HEK293 (cell line): ENCODE measurements around the gene DPM1.

Source experiments
- CTCF ChIA-PET: fragments of 350-600 bp; formaldehyde crosslinking; extraction: SDS; loops from one replicate; lab custom pipeline; 2021; ENCODE audit warnings: antibody characterized with exemption; lab: Yijun Ruan, JAX
- POLR2A ChIA-PET: fragments of 300-600 bp; formaldehyde crosslinking; extraction: SDS; loops from one replicate; lab custom pipeline; 2020; ENCODE audit warnings: antibody characterized with exemption, inconsistent platforms; lab: Yijun Ruan, JAX
- H3K27ac ChIP-seq: fragments of 200-500 bp; sonication (Bioruptor generic); 2 replicates; pipeline ENCODE4 v1.5.1; 2014; ENCODE audit warnings: low read depth, low read length, control low read depth, inconsistent platforms; ENCODE audit errors: extremely low read depth
- H3K36me3 ChIP-seq, 2 experiments: fragments of 200-500 bp in 1 of 2; sonication (Bioruptor generic) in 1 of 2; 1 replicate in 1 of 2; 2 replicates in 1 of 2; pipeline ENCODE4 v1.5.1; 2014 to 2017; ENCODE audit warnings: inconsistent platforms in 2 of 2, low read length in 2 of 2; ENCODE audit not compliant: control insufficient read depth in 2 of 2, insufficient read depth in 1 of 2
- H3K4me1 ChIP-seq: fragments of 200-500 bp; sonication (Bioruptor generic); 2 replicates; pipeline ENCODE4 v1.5.1; 2014; ENCODE audit warnings: mild to moderate bottlenecking, low read length, inconsistent platforms; ENCODE audit not compliant: control insufficient read depth, insufficient read depth
- H3K4me3 ChIP-seq: 2 replicates; pipeline ENCODE4 v1.5.1; 2011; ENCODE audit warnings: low read depth, mild to moderate bottlenecking, control low read depth, low read length, moderate library complexity
- H3K9me3 ChIP-seq: fragments of 200-500 bp; sonication (Bioruptor generic); 2 replicates; pipeline ENCODE4 v1.5.1; 2014; ENCODE audit warnings: low read depth, low read length, inconsistent platforms; ENCODE audit not compliant: control insufficient read depth, insufficient read depth
- KLF10 ChIP-seq: fragments of 450-650 bp; IDR thresholded peaks from 2 replicates; pipeline ENCODE4 v1.5.1; 2018; ENCODE audit warnings: missing biosample characterization, mild to moderate bottlenecking, missing genetic modification characterization
- SETDB1 ChIP-seq: IDR thresholded peaks from one replicate; pipeline ENCODE4 v1.6.1; 2017; ENCODE audit warnings: mild to moderate bottlenecking, low read length, moderate library complexity, mixed read lengths; ENCODE audit not compliant: insufficient read length
- WT1 ChIP-seq: fragments of 450-650 bp; formaldehyde crosslinking; IDR thresholded peaks from 2 replicates; pipeline ENCODE4 v1.5.1; 2016; ENCODE audit warnings: missing biosample characterization, missing genetic modification characterization
- ZBTB17 ChIP-seq: fragments of 450-650 bp; formaldehyde crosslinking; IDR thresholded peaks from 2 replicates; pipeline ENCODE4 v1.5.1; 2016; ENCODE audit warnings: missing biosample characterization, missing genetic modification characterization
- ZFHX2 ChIP-seq: fragments of 450-650 bp; formaldehyde crosslinking; conservative IDR thresholded peaks from 2 replicates; pipeline ENCODE4 v1.5.1; 2016; ENCODE audit warnings: missing biosample characterization, missing genetic modification characterization
- ZNF10 ChIP-seq: fragments of 450-650 bp; formaldehyde crosslinking; IDR thresholded peaks from 2 replicates; pipeline ENCODE4 v1.5.1; 2017; ENCODE audit warnings: missing biosample characterization, missing genetic modification characterization
- ZNF18 ChIP-seq: fragments of 450-650 bp; formaldehyde crosslinking; IDR thresholded peaks from 2 replicates; pipeline ENCODE4 v1.5.1; 2016; ENCODE audit warnings: missing biosample characterization, missing genetic modification characterization
- ZNF223 ChIP-seq: fragments of 450-650 bp; formaldehyde crosslinking; IDR thresholded peaks from 2 replicates; pipeline ENCODE4 v1.5.1; 2016; ENCODE audit warnings: missing biosample characterization, missing genetic modification characterization
- ZNF280C ChIP-seq: fragments of 450-650 bp; formaldehyde crosslinking; IDR thresholded peaks from 2 replicates; pipeline ENCODE4 v1.5.1; 2016; ENCODE audit warnings: missing biosample characterization, missing genetic modification characterization
- ZNF37A ChIP-seq: fragments of 450-650 bp; IDR thresholded peaks from 2 replicates; pipeline ENCODE4 v1.5.1; 2018; ENCODE audit warnings: missing biosample characterization, missing genetic modification characterization
- ZNF423 ChIP-seq: fragments of 450-650 bp; formaldehyde crosslinking; IDR thresholded peaks from 2 replicates; pipeline ENCODE4 v1.5.1; 2016; ENCODE audit warnings: missing biosample characterization, missing genetic modification characterization
- ZNF544 ChIP-seq: fragments of 450-650 bp; formaldehyde crosslinking; IDR thresholded peaks from 2 replicates; pipeline ENCODE4 v1.5.0; 2017; ENCODE audit warnings: missing biosample characterization, missing genetic modification characterization
- ZNF549 ChIP-seq: fragments of 450-650 bp; IDR thresholded peaks from 2 replicates; pipeline ENCODE4 v1.5.1; 2018; ENCODE audit warnings: missing biosample characterization, missing genetic modification characterization, mild to moderate bottlenecking, inconsistent platforms, moderate library complexity
- ZNF629 ChIP-seq: fragments of 450-650 bp; formaldehyde crosslinking; IDR thresholded peaks from 2 replicates; pipeline ENCODE4 v1.5.1; 2017; ENCODE audit warnings: missing biosample characterization, missing genetic modification characterization
- ZNF701 ChIP-seq: fragments of 450-650 bp; formaldehyde crosslinking; IDR thresholded peaks from 2 replicates; pipeline ENCODE4 v1.5.1; 2016; ENCODE audit warnings: missing biosample characterization, missing genetic modification characterization
- ZNF785 ChIP-seq: fragments of 450-650 bp; formaldehyde crosslinking; IDR thresholded peaks from 2 replicates; pipeline ENCODE4 v1.5.1; 2016; ENCODE audit warnings: missing biosample characterization, missing genetic modification characterization
- ZNF830 ChIP-seq: fragments of 450-650 bp; IDR thresholded peaks from 2 replicates; pipeline ENCODE4 v1.5.0; 2018; ENCODE audit warnings: missing biosample characterization, missing genetic modification characterization, low read depth, mild to moderate bottlenecking, moderate library complexity
- ZSCAN5A ChIP-seq: fragments of 450-650 bp; formaldehyde crosslinking; IDR thresholded peaks from 2 replicates; pipeline ENCODE4 v1.5.1; 2016; ENCODE audit warnings: missing biosample characterization, missing genetic modification characterization

The DPM1 gene

GRCh38 chr20:50929299-50930138 is 28.8 kb downstream of the DPM1 start (continued):
- TF ChIP-seq ZNF280C = no peak
- TF ChIP-seq ZNF423 (tag by site-specific recombination) = no peak
- peak; percentile 71; the same call in 1 of the 2 replicates for TF ChIP-seq ZNF10
- no peak for TF ChIP-seq ZFHX2
- TF ChIP-seq ZNF223 (tag by site-specific recombination) = no peak
- no peak for TF ChIP-seq SETDB1
- TF ChIP-seq ZNF544 (tag by site-specific recombination) = no peak
- TF ChIP-seq ZNF629 (tag by site-specific recombination) = peak; percentile 66
- no peak for TF ChIP-seq ZNF37A (tag by site-specific recombination)

- no peaks in the 10 kb centered on the region; the same call in none of the 2 replicates for H3K4me1 ChIP-seq
- POLR2A ChIA-PET = interaction anchor here (5.9 kb wide), 1 partner anchor 29 kb away, joined by 35 read pairs; the partner anchor contains the start of genes DPM1 and MOCS3
Observed at GRCh38 chr20:50928469-50928868, 29.9 kb downstream of the DPM1 start.

GRCh38 chr20:50926530-50926929 is 31.8 kb downstream of the DPM1 start:
- Histone ChIP-seq H3K4me3 (no peak overlapping the region), H3K4me1 (peaks cover 2% of the 10 kb centered on the region), H3K36me3 (peaks cover 10 to 75% of the 10 kb centered on the region in 2 experiments), H3K27ac (no peak overlapping the region), H3K9me3 (no peaks in the 10 kb centered on the region)
- ChIA-PET POLR2A (no interaction called here), CTCF (interaction anchor here (0.7 to 1.4 kb wide), 2 partner anchors 55 to 79 kb away, joined by 3 to 4 read pairs; no protein-coding TSS in a partner anchor)
- TF ChIP-seq WT1 (tag by site-specific recombination) (no peak), ZNF785 (tag by site-specific recombination) (no peak), ZBTB17 (tag by site-specific recombination) (no peak), ZNF701 (no peak), ZSCAN5A (no peak), ZNF830 (no peak), ZNF549 (tag by site-specific recombination) (no peak)

More at GRCh38 chr20:50928469-50928868, 29.9 kb downstream of the DPM1 start:
- Histone ChIP-seq H3K9me3 (no peaks in the 10 kb centered on the region), H3K36me3 (peaks cover 8 to 75% of the 10 kb centered on the region in 2 experiments), H3K4me3 (no peak overlapping the region), H3K27ac (no peak overlapping the region)
- TF ChIP-seq ZNF18 (tag by site-specific recombination) (peak; percentile 89), KLF10 (tag by site-specific recombination) (no peak)
- CTCF ChIA-PET = interaction anchor here (0.8 to 3.6 kb wide), 12 partner anchors 9 to 179 kb away, joined by 3 to 36 read pairs (median 10); partner anchors contain the start of gene BCAS4
